Activated naive CD8-positive, alpha-beta T cell treated with anti-CD3 and anti-CD28 coated beads, Interleukin-2, amount 50 U/mL, for 16 hours (primary cell): ENCODE data around the gene SOX21.
"Not testable (repeated sequence)": the region's sequence is repeated elsewhere in the genome, so short reads cannot be mapped to it uniquely, and the experiment has no call there.

Experiments used
- DNase-seq: peaks from one replicate; pipeline ENCODE4 v3.0.0-alpha.2; 2020; ENCODE audit warnings: low read depth, low spot score

The SOX21 gene

GRCh38 chr13:94712287-94712811, at the start of gene SOX21:
SOX21 (minus strand) TSS chr13:94712545; CDS start chr13:94712049, 496 bp downstream.
- DNase-seq = no peak

GRCh38 chr13:94761407-94761806, 49.1 kb upstream of the SOX21 start:
- DNase-seq = no peak

GRCh38 chr13:94759120-94759728, 46.9 kb upstream of the SOX21 start:
- DNase-seq = no peak

GRCh38 chr13:94758436-94758960, 46.2 kb upstream of the SOX21 start:
- DNase-seq = no peak

- DNase-seq = no peak
Observed at GRCh38 chr13:94753327-94753726, 41.0 kb upstream of the SOX21 start.

GRCh38 chr13:94749162-94749561, 36.8 kb upstream of the SOX21 start:
- no peak for DNase-seq

GRCh38 chr13:94739235-94739634, 26.9 kb upstream of the SOX21 start:
- DNase-seq = no peak

- no peak for DNase-seq
Observed at GRCh38 chr13:94731028-94731427, 18.7 kb upstream of the SOX21 start.

- DNase-seq = not testable (repeated sequence)
Observed at GRCh38 chr13:94729941-94730340, 17.6 kb upstream of the SOX21 start.

- DNase-seq = no peak
Observed at GRCh38 chr13:94726425-94726824, 14.1 kb upstream of the SOX21 start.

- DNase-seq = no peak
Observed at GRCh38 chr13:94722609-94723345, 10.4 kb upstream of the SOX21 start.

GRCh38 chr13:94718697-94719096, 6.4 kb upstream of the SOX21 start:
- not testable (repeated sequence) for DNase-seq

- no peak for DNase-seq
Observed at GRCh38 chr13:94717916-94718315, 5.6 kb upstream of the SOX21 start.

- no peak for DNase-seq
Observed at GRCh38 chr13:94716016-94716415, 3.7 kb upstream of the SOX21 start.

- DNase-seq = no peak
Observed at GRCh38 chr13:94713561-94714182, 1.3 kb upstream of the SOX21 start.

- DNase-seq = no peak
Observed at GRCh38 chr13:94712812-94713560, 641 bp upstream of the SOX21 start.

GRCh38 chr13:94711561-94712286, 621 bp downstream of the SOX21 start:
- DNase-seq = no peak

GRCh38 chr13:94710881-94711560, 1.3 kb downstream of the SOX21 start:
- no peak for DNase-seq

GRCh38 chr13:94710065-94710781, 2.1 kb downstream of the SOX21 start:
- no peak for DNase-seq
